ENCODE measurements around the gene SLC66A2.

The SLC66A2 gene

DNA sequence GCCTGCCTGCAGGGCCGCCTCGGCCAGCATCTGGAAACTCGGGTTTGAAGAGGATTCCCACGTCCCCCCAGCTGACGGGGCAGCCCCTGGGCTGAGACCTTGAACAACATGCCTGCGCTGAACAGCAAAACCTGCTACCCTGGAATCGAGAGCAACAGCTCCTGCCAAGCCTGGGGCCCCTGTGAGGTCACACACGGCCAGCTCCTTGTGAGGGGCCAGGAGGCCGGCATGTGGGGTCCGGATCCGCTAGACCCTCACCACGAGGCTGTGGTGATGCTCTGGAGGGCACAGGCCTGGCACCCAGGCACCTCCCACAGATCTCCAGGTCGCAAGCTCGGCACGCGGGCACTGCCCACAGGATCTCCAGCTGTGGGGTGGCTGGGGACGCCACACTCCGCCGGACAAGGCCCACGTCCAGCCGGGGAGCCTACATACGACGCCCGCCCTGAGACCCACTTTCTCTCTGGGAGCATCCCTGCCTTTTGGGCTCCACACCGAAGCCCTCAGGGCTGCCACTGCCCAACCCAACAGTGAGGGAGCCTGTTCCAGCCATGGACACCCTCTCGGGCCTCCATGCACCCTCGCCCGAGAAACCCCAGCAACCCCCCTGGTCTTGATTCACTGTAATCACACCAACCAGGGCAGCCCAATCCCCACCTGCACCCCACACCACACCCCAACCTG, 34.1 kb downstream of the SLC66A2 start:
- DNase-seq = no peak

DNA sequence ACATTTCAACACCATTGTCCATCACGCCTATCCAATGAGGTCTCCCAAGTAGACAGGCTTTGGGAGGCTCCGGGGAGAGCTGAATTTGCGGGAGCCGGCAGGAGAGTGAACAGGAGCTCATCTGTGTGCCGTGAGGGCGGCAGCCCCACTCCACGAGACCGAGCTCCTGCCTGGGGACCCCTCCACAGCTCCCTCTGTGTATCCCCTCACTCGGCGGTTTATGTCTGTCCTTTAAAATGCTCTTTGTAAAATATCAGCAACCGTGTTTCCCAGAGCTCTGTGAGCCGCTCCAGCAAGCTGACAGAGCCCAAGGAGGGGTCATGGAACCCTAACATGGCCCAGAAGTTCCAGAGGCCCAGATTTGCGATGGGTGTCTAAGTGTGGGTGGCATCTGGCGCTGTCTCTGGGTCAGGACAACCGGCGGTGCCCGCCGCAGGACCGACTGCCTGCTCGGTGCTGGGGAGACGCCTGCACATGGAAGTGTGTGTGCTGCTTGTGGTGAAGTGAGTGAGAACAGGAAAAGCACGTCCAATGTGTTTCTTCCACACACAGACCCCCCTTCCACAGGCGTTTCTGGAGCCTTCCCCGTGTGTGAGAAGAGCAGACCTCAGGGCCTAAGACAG, 34.8 kb downstream of the SLC66A2 start:
- DNase-seq = no peak

DNA sequence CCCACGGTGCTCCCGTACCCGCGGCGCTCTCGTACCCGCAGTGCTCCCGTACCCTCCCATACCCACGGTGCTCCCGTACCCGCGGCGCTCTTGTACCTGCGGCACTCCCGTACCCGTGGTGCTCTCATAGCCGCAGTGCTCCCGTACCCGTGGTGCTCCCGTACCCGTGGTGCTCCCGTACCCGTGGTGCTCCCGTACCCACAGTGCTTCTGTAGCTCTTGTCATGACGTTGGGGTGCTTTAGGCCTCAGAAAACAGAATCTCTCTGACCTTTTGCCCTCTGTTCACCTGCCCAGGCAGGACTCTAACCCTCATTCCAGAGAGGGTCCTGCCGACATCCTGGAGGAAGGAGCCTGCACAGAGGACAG, 35.3 kb downstream of the SLC66A2 start:
- DNase-seq = no peak

DNA sequence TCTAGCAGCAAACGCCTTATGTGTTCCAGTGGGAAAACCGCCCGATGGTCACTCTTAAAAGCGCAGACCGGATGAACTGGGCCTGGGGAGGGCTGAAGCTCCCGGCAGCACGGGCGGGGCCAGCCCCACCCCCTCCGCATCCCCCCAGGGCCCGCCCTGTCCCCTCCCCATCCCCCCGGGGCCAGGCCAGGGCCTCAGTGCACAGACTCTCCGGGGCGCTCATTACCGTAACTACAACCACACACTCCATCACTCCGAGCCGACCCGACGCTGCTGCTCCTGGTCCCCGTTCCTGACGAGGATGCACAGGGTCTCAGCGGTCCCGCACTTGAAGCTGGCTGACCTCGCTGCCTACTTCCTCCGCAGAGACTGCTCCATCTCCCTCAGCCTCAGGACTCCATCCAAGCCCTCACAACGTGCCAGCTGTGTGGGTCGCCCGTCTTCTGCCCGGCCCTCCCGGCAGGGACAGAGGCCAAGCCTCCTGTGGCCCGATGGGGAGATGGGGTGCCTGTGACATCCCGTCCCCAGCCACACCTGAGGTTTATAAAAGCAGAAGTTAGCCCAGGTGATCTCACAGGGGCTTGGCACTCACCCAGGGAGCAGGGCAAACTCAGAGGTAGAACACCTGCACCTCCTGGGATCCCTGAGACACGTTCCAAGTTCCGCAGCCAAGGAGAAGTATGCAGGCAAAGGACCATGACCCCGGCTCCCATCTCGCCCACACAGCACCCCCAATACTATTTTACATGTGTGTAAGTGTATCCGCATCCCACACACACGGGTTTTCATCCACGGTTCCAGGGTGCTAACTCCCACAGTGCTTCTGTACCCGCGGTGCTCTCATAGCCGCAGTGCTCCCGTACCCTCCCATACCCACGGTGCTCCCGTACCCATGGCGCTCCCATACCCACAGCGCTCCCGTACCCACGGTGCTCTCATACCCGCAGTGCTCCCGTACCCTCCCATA, 36.0 kb downstream of the SLC66A2 start:
- DNase-seq = no peak

DNA sequence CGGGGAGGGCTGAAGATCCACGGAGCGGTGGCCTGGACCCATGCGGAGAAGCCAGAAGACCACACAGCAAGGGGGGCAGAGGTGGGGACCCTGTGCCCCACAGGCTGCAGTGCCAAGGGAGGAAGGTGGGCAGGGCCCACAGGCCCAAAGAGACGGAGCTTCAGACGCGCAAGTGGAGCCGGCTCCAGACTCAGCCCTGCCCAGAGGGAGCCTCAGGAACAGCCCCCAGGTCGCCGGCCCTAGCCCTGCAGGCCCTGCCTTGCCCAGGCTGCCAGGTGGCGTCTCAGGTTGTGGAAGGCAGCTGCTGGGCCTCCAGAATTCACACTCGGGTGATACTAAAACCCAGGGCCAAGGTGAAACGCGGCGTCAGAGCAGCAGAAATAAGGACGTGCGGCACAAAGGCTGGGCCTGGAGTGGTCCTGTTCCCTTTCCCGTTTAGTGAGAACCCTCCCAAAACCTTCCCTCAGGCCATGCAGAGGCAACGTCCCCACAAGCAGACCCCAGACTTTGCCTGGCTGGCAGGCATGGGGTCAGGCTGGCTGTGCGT, 36.8 kb downstream of the SLC66A2 start:
- DNase-seq = no peak

DNA sequence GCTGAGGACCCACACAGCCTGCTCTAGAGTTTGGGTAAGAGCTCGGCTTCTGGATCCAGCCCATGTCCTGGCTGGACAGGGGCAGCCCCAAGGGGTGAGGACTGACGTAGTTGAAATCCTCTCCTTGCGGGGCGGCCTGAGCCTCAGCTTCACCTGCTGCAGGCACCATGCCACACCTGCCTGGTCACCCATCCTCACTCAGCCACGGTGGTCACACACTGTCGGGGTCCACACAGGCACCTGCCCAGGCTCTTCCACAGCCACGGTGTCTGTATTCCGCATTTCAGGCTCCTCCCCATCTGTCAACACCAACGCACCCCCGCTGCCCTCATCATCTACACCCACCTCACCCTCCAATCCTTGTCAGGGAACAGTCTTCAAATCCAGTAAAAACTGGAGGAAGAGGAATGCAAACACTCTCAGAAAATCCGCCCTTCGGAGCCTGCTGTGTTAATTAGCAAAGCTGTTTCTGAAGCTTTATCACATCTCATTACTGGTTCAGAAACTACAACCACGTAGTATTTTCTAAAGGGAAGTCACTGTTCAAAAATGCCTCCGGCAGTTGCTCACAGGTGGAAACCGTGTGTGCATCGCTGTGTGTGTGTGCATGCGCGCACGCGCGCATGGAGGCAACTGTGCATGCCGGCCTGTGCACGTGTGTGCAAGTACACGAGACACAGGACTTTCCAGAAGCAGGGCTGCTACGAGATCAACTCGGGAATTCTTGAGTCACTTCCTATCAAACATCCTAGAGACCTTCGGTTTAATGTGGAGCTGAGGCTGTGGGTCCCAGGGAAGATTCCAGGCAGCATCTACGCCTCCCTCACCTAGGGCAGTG, 38.2 kb downstream of the SLC66A2 start:
- DNase-seq = no peak

DNA sequence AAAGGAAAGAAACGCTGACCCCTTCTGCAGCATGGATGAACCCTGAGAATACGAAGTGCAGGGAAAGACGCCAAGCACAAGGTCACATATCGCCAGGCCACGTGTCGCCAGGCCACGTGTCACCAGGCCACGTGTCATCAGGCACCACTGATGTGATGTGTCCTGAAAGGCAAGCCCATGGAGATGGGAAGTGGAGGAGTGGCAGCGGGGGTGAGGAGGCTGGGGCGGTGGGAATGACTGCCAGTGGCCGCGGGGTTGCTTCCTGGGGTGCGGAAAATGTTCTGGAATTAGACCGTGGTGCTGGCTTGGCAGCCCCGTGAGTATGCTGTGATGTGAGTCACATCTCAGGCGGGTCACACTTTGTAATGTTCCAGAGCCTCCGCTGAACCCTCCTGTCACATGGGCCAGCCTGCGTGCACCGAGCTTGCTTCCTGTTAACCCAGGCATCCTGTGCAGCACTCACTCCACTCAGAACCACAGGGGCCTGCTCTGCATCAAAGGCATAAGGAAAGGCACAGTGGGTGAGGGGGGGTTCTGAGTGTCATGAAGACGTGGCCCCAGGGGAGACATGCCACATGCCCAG, 39.0 kb downstream of the SLC66A2 start:
- no peak for DNase-seq

DNA sequence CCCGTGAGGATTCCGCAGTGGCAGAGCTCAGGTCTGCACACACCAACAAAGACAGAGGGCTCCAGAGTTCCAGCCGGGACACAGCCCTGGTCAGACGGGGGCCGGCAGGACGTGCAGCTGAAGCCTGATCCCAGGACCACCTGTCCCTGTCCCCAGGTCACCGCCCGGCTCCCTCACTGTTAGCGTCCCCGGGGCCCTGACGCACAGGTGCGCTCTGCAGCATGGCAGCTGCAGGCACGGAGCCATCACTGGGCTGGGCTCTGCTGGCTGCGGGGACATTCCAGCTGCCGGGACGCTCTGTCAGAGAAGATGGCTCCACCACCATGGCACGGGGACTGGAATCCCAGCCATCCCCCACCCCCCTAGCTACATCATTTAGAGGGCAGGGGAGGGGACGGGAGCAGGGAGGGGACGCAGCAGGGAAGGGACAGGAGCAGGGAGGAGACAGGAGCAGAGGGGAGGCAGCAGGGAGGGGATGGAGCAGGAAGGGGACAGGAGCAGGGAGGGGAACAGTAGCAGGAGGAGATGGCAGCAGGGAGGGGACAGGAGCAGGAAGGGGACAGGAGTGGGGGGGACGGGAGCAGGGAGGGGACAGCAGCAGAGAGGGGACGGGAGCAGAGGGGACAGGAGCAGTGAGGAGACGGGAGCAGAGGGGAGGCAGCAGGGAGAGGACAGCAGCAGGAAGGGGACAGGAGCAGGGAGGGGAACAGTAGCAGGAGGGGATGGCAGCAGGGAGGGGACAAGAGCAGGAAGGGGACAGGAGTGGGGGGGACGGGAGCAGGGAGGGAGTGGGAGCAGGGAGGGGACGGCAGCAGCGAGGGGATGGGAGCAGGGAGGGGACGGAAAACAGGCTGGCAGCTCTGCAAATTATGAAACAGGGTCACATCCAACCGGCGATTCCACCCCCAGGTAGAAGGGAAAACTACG, 39.8 kb downstream of the SLC66A2 start:
- DNase-seq = no peak

DNA sequence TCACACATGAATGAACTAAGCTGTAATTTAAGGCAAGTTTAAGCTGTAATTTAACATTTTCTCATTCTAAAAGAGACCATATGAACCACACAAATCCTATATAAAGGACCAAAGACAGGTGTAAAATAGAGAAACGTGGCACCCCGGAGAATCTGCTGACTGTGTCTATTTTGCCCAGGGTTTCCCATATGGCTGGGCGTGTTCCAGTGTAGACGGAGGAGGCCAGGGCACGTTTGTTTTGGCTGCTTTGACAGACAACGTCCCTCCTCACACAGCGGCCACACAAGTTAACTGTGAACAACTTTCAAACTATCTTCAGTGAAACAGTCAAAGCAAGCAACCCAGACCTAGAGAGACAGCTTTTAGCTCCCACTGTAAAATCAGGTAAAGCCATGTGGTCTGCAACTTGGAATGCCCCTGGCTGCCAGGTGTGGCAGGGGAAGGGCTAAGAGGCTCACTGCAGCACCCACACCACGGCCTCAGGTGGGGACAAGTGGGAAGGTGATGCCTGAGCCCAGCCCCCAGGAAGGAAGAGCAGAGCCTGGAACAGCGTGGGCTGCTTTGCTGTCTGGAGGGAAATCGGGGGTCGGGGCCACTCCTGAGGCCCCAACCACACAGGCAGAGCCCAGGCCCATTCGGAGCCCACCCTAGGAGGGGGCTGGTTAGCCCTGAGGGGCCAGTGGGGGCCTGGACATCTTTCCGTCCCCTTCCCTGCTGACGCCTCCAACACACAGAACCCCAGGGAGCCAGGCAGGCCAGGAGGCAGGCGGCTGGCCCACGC, 40.7 kb downstream of the SLC66A2 start:
- DNase-seq = no peak

DNA sequence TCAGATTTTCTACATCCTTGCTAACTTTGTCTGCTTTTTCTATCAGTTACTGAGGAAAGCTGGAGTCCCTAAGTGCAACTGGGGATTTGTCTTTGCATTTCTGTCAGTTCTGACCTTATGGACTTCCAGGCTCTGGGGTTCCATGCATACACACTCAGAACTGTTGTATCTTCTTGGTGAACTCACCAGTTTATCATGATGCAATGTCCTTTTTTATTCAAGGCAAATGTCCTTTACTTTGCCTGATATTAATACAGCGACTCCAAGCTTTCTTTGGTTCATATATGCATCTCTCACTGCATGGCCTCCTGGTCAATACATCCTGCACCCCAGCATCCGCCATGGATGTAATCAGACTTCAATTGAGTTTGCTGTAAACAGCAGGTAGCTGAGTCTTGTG, 44.7 kb downstream of the SLC66A2 start:
- DNase-seq = no peak

DNA sequence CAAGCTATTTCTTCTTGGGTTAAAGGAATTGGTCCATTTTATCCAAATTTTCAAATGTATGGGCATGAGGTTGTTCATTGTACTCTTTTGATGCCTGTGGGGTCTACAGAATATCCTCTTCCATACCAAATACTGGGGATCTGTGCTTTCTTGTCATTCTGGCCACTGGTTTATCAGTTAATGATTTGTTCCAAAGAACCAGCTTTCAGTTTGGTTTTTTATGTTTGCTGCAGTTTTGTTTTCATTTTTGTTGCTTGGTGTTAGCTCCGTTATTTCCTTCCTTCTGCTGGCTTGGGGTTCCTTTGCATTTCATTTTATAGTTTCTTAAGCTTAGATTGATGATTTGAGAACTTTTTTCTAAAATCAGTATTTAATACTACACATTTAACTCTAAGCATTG, 45.5 kb downstream of the SLC66A2 start:
- no peak for DNase-seq

DNA sequence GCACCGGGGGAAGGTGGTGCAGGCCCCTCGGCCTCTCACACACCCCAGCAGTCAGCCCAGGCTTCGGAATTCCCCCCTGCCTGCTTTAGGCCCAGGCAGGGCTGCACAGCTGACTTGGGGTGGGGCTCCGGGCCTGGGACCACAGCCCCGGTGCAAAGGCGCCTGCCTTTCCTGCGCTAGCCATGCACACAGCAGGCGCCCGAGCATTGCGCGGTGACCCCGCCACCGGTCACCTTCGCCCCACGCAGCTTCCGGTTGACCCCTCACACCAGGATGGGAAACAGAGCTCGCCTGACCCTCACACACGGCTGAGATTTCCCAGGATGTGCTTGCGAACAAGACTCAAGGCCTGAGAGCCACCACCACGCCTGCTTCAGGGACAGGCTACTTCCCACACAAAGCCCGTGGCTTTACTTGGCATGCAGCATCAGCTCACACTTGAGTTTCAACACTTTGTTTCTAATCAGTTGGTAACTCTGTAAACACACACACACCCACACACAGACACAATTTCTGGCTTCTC, 46.0 kb downstream of the SLC66A2 start:
- DNase-seq = no peak

DNA sequence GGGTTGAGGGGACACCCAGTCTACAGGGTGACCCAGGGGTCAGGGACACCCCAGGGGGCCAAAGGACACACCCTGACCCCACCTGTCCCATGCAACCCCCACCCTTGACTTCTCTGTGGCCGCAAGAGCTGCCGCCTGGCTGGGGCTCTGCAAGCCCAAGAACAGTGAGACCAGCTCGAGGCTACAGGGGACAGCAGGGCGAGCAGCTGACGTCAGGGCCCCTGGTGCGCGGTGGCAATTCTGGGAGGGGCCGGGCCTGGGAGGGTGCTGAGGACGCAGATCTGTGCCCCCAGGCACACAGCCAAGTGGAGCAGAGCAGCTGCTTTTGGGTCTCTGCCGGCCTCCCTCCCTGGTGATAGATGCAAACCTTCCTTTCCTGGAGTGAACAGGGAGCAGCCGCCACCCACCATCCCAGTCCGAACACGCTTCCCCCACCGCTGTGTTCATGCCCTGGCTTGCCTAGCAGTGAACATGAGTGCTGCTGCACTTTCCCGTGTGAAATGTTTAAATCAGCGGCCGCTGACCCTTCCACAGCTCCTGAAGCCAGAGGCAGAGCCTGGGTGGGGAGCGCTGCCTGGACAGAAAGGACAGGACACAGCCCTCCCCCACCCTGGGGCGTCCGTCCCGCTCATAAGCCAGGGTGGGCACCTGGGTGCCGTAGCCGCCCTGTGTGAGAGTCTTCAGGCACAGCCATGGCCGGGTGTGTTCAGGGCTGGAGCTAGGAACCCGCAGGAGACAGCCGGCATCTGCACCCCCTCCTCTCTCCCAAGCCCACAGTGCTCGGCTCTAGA, 46.9 kb downstream of the SLC66A2 start:
- no peak for DNase-seq

DNA sequence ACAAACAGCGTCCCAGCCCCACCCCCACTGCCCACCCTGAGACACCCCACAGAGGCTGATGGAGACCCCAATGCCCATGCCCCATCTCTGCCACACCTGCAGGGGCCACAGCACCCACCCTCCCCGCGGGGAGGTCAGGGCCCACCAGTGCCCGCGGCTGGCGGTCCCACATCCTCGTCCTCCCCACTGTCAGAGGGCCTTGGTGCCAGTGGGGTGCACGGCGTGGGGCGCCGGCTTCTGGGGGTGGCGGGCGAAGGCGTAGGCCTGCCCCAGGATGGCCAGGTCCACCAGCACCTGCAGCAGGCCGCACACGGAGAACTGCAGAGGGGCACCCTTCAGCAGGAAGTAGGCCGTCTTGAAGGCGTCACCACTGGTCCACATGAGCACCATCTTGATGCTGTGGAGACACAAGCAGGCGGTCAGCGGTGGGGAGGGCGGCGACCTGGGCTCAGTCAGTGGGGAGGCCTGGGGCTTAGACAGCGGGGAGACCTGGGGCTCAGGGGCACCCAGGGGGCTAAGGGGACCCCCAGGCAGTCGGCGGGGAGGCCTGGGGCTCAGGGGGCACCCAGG, 47.6 kb downstream of the SLC66A2 start:
- no peak for DNase-seq

DNA sequence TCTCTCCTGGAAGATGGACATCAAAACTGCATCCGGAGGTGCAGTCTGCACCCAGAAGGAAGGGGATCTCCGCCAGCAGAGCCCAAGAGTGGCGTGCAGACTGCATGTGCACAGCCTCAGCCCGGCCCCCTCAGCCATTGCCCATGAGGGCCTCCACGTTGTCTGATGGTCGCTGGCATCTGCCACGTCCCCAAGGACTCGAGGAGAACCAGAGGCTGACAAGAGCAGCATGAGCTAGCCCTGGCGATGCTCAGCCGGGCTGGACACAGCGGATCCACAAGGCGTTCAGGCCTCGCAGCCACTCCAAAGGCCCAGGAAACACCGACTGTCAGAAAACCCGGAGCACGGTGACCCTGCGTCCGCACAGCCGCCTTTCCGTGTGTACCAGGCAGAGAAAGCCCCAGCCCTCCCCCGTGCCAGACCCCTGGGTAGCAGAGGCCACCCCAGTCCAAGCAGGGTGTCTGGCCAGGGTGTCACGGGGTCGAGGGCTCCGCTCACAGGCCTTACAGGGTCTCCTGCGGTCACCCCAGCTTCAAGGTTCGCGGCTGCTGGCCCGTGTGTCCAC, 48.3 kb downstream of the SLC66A2 start:
- no peak for DNase-seq

DNA sequence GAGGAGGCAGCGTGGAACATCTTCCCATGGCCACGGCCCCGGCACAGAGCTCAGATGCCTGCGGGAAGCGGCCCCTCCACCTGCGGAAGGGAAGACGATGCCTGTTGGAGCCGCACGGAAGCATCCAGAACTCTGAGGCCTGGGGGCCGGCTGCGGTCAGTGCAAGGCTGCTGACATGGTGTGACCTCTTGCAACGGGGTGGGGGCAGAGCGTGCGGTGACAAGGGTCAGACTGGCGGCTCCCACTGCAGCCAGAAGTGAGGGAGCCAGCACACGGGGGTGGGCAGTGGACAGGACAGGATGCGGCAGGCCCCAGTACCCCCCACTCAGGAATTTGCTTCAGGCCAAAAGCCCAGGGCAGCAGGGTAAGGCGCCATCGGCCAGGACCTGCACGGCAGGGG, 48.8 kb downstream of the SLC66A2 start:
- no peak for DNase-seq

DNA sequence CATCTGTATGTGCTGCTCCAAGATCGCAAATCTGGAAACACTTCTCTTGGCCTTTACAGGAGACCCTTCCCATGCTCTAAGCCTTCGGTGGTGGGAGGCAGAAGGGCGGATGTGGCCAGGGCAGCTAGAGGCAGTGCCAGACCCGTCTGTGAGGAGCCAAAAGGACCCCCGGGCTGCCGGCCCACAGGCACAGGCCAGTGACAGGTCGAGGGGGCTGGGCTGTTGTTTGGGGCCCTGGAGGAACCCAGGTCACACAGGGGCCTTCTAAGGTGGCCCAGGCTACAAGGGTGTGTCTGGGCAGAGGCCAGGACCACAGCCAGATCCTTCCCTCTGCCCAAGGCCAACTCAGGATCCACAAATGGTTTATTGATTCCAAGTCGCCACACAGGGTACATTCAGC, 49.4 kb downstream of the SLC66A2 start:
- no peak for DNase-seq

DNA sequence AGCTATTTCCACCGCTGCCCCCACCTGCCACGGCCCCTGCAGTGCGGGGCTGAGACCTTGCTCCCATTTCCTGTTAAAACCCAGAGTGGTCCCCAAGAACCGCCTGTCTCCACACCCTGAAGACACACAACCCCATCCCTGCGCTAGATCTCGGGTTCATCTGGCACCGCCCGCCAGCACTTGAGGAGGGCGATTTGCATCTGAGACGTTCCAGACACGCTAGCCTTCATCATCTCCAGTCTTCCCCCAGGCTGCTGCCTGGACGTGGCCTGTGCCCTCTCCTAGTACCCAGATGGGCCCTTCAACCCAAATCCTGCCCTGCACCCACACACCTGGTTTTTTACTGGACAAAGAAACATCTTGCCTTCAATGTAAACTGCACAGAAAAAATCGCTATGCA, 49.8 kb downstream of the SLC66A2 start:
- DNase-seq = no peak
